Neural cell (in vitro differentiated cells): ENCODE measurements around the gene MYO5A. TPM values are rescaled to one million over a fixed set of nuclear protein-coding genes. Genes with fewer than 3 reads are reported as not detected.

Experiments
- H2AFZ ChIP-seq: fragments of 200-600, 300-800 bp; sonication (generic), shearing (Covaris generic); 2 replicates; pipeline ENCODE4 v1.6.0; 2014; ENCODE audit warnings: low read depth, mild to moderate bottlenecking, antibody characterized with exemption, low read length, moderate library complexity
- H3F3A ChIP-seq: fragments of 200-600 bp; shearing (Covaris generic); 2 replicates; pipeline ENCODE4 v1.6.1; 2016; ENCODE audit warnings: mild to moderate bottlenecking, moderate library complexity, mixed read lengths, antibody characterized with exemption, low read length; ENCODE audit not compliant: insufficient read depth, poor library complexity, severe bottlenecking
- H3K27ac ChIP-seq: fragments of 200-600, 300-800 bp; sonication (generic), shearing (Covaris generic); 2 replicates; pipeline ENCODE4 v1.5.1; 2014; ENCODE audit warnings: mild to moderate bottlenecking, low read length, moderate library complexity
- H3K27me3 ChIP-seq: fragments of 300-800, 200-600 bp; sonication (generic), shearing (Covaris generic); 2 replicates; pipeline ENCODE4 v1.6.0; 2014; ENCODE audit warnings: mild to moderate bottlenecking, low read depth, low read length, moderate library complexity; ENCODE audit not compliant: insufficient read depth
- H3K36me3 ChIP-seq: fragments of 300-800, 200-600 bp; sonication (generic), shearing (Covaris generic); 2 replicates; pipeline ENCODE4 v1.5.1; 2014; ENCODE audit warnings: mild to moderate bottlenecking, antibody characterized with exemption, low read length, moderate library complexity; ENCODE audit not compliant: insufficient read depth
- H3K4me2 ChIP-seq: fragments of 300-800, 200-600 bp; sonication (generic), shearing (Covaris generic); 2 replicates; pipeline ENCODE4 v1.6.0; 2014; ENCODE audit warnings: mild to moderate bottlenecking, low read length
- H3K4me3 ChIP-seq: fragments of 300-800, 200-600 bp; sonication (generic), shearing (Covaris generic); 2 replicates; pipeline ENCODE4 v1.5.1; 2014; ENCODE audit warnings: mild to moderate bottlenecking, low read length, moderate library complexity
- H3K79me2 ChIP-seq: fragments of 200-600 bp; shearing (Covaris generic); replicated peaks from 2 replicates; pipeline ENCODE4 v1.6.0; 2014; ENCODE audit warnings: mild to moderate bottlenecking, low read length, moderate library complexity; ENCODE audit not compliant: insufficient read depth
- H3K9ac ChIP-seq: fragments of 300-800, 200-600 bp; sonication (generic), shearing (Covaris generic); 2 replicates; pipeline ENCODE4 v1.6.1; 2016; ENCODE audit warnings: mild to moderate bottlenecking, low read length, mixed read lengths
- H3K9me2 ChIP-seq: fragments of 200-600 bp; shearing (Covaris generic); 2 replicates; pipeline ENCODE4 v1.6.1; 2016; ENCODE audit warnings: mild to moderate bottlenecking, low read length, mixed read lengths; ENCODE audit not compliant: insufficient read depth
- H3K9me3 ChIP-seq: fragments of 200-600, 300-800 bp; sonication (generic), shearing (Covaris generic); 2 replicates; pipeline ENCODE4 v1.6.1; 2016; ENCODE audit warnings: mild to moderate bottlenecking, mixed run types, low read length, moderate library complexity, mixed read lengths
- H4K20me1 ChIP-seq: fragments of 200-600 bp; shearing (Covaris generic); 2 replicates; pipeline ENCODE4 v1.6.1; 2016; ENCODE audit warnings: mild to moderate bottlenecking, mixed run types; ENCODE audit not compliant: insufficient read depth
- EP300 ChIP-seq: fragments of 450-650 bp; conservative IDR thresholded peaks from 2 replicates; pipeline ENCODE4 v1.6.1; 2014; ENCODE audit warnings: antibody characterized with exemption, mild to moderate bottlenecking, moderate library complexity; ENCODE audit not compliant: poor library complexity, severe bottlenecking
- EZH2 ChIP-seq: fragments of 200-600, 300-800 bp; shearing (Covaris generic), sonication (generic); IDR thresholded peaks from 2 replicates; pipeline ENCODE4 v1.6.1; 2014; ENCODE audit warnings: antibody characterized with exemption, low read length, borderline replicate concordance, mild to moderate bottlenecking; ENCODE audit not compliant: insufficient read depth, poor library complexity, severe bottlenecking
- MXI1 ChIP-seq: fragments of 450-650 bp; conservative IDR thresholded peaks from 2 replicates; pipeline ENCODE4 v1.6.1; 2014; ENCODE audit warnings: antibody characterized with exemption, mild to moderate bottlenecking; ENCODE audit not compliant: poor library complexity, severe bottlenecking
- POLR2AphosphoS5 ChIP-seq: IDR thresholded peaks from 2 replicates; pipeline ENCODE4 v1.6.1; 2012
- RAD21 ChIP-seq: fragments of 450-650 bp; conservative IDR thresholded peaks from 2 replicates; pipeline ENCODE4 v1.6.1; 2014; ENCODE audit warnings: antibody characterized with exemption, mild to moderate bottlenecking, moderate library complexity
- SMC3 ChIP-seq: fragments of 450-650 bp; conservative IDR thresholded peaks from 2 replicates; pipeline ENCODE4 v1.6.1; 2014; ENCODE audit warnings: antibody characterized with exemption, mild to moderate bottlenecking, moderate library complexity; ENCODE audit not compliant: poor library complexity
- TAF1 ChIP-seq: IDR thresholded peaks from 2 replicates; pipeline ENCODE4 v1.6.1; 2012; ENCODE audit warnings: low read depth
- polyA plus RNA-seq: library from polyadenylated mRNA; depleted of rRNA; stranded (reverse); fragments of >200 nt; gene quantifications from 2 replicates; pipeline ENCODE4 v1.2.3, GENCODE V29; 2014
- TF ChIP-seq, protein P1 (sequence below): fragments of 450-650 bp; IDR thresholded peaks from 2 replicates; pipeline ENCODE4 v1.5.1; 2014; ENCODE audit warnings: antibody characterized with exemption, mild to moderate bottlenecking, moderate library complexity; ENCODE audit not compliant: poor library complexity, severe bottlenecking
- TF ChIP-seq, protein P2 (sequence below): IDR thresholded peaks from 2 replicates; pipeline ENCODE4 v1.6.1; 2012; ENCODE audit warnings: borderline replicate concordance

MYO5A gene
- polyA plus RNA-seq, 1 donor from 2014 or later, result 43.8 TPM

DNA sequence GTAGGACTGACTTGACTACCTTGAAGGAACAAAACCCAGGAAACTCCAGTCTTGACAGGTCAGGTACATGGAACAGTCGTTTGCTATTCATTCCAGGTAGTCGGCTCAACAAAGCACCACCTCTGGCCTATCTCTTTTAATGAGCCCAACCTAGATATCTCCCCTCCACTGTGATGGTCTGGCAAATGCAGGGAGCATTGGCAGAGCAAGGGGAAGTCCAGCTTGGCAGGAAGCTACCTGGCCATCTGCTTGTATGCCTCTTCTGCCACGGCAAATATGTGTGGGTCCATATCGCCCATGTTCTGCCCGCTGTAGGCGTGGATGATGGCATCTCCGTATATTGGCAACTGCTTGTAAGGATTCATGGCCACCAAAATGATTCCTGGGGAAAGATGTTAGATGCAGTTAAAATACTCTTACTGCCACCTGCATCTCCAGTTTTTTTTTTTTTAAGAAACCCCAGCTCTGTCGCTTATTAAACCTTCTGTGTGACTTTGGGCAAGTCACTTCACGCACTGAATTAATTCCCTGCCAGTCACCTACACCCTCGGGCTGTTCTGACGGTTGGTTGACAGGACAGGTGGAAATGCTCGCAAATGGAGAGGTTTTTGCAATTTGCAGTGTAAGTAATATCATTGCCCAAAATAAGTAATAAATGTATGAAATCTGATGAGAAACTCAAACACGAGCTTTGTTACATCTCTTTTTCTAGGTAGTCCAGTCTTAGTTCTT, 249.9 kb downstream of the MYO5A start:
- no peak for TF ChIP-seq MXI1
- TF ChIP-seq, protein P1, sequence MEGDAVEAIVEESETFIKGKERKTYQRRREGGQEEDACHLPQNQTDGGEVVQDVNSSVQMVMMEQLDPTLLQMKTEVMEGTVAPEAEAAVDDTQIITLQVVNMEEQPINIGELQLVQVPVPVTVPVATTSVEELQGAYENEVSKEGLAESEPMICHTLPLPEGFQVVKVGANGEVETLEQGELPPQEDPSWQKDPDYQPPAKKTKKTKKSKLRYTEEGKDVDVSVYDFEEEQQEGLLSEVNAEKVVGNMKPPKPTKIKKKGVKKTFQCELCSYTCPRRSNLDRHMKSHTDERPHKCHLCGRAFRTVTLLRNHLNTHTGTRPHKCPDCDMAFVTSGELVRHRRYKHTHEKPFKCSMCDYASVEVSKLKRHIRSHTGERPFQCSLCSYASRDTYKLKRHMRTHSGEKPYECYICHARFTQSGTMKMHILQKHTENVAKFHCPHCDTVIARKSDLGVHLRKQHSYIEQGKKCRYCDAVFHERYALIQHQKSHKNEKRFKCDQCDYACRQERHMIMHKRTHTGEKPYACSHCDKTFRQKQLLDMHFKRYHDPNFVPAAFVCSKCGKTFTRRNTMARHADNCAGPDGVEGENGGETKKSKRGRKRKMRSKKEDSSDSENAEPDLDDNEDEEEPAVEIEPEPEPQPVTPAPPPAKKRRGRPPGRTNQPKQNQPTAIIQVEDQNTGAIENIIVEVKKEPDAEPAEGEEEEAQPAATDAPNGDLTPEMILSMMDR, result no peak
- no peak for TF ChIP-seq POLR2AphosphoS5
- TF ChIP-seq TAF1, result no peak
- no peak for TF ChIP-seq EZH2
- TF ChIP-seq, protein P2, sequence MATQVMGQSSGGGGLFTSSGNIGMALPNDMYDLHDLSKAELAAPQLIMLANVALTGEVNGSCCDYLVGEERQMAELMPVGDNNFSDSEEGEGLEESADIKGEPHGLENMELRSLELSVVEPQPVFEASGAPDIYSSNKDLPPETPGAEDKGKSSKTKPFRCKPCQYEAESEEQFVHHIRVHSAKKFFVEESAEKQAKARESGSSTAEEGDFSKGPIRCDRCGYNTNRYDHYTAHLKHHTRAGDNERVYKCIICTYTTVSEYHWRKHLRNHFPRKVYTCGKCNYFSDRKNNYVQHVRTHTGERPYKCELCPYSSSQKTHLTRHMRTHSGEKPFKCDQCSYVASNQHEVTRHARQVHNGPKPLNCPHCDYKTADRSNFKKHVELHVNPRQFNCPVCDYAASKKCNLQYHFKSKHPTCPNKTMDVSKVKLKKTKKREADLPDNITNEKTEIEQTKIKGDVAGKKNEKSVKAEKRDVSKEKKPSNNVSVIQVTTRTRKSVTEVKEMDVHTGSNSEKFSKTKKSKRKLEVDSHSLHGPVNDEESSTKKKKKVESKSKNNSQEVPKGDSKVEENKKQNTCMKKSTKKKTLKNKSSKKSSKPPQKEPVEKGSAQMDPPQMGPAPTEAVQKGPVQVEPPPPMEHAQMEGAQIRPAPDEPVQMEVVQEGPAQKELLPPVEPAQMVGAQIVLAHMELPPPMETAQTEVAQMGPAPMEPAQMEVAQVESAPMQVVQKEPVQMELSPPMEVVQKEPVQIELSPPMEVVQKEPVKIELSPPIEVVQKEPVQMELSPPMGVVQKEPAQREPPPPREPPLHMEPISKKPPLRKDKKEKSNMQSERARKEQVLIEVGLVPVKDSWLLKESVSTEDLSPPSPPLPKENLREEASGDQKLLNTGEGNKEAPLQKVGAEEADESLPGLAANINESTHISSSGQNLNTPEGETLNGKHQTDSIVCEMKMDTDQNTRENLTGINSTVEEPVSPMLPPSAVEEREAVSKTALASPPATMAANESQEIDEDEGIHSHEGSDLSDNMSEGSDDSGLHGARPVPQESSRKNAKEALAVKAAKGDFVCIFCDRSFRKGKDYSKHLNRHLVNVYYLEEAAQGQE, result no peak
- TF ChIP-seq EP300, result no peak
- TF ChIP-seq SMC3, result no peak
- TF ChIP-seq RAD21, result no peak
- no peaks in the 10 kb centered on the region for H3K9me2 ChIP-seq

DNA sequence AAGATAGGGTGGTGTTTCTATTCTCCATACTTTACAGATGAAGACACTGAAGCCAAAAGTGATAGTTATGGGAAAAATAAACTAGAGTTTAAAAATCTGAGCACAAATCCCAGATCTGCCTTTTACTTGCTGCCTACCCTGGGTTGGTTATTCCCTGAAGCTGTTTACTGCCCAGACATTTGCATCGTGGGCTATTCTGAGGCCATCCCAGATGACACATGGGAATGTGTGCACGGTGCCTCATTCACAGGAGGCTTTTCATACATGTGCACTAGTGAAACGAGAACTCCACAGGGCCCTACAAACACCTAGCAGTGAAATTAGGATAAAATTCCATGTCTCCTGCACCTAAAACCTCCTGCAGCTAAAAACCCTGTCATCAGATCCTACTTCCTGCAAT, 250.5 kb downstream of the MYO5A start:
- TF ChIP-seq POLR2AphosphoS5, result no peak
- TF ChIP-seq RAD21, result no peak
- TF ChIP-seq MXI1, result no peak
- TF ChIP-seq, protein P2, result no peak
- no peak for TF ChIP-seq TAF1
- no peak for TF ChIP-seq SMC3
- TF ChIP-seq EZH2, result no peak
- TF ChIP-seq, protein P1, result no peak
- TF ChIP-seq EP300, result no peak
- Histone ChIP-seq H3K79me2 (no peaks in the 10 kb centered on the region), H3K27me3 (no peaks in the 10 kb centered on the region), H3K9me3 (no peaks in the 10 kb centered on the region), H3K27ac (no peak overlapping the region), H3K9ac (no peak overlapping the region), H3K4me3 (no peak overlapping the region), H2AFZ (no peak overlapping the region), H3F3A (no peaks in the 10 kb centered on the region), H3K36me3 (no peaks in the 10 kb centered on the region), H4K20me1 (no peaks in the 10 kb centered on the region), H3K9me2 (no peaks in the 10 kb centered on the region), H3K4me2 (no peak overlapping the region)

More for the DNA sequence above, 249.9 kb downstream of the MYO5A start:
- H3K4me2 ChIP-seq, result no peak overlapping the region
- H3K4me3 ChIP-seq, result no peak overlapping the region
- no peaks in the 10 kb centered on the region for H3F3A ChIP-seq
- no peak overlapping the region for H3K9ac ChIP-seq
- no peaks in the 10 kb centered on the region for H4K20me1 ChIP-seq
- H3K9me3 ChIP-seq, result no peaks in the 10 kb centered on the region
- H3K36me3 ChIP-seq, result no peaks in the 10 kb centered on the region
- H2AFZ ChIP-seq, result no peak overlapping the region
- H3K27me3 ChIP-seq, result no peaks in the 10 kb centered on the region
- no peak overlapping the region for H3K27ac ChIP-seq
- H3K79me2 ChIP-seq, result no peaks in the 10 kb centered on the region
